ENCODE measurements around the gene CEP112. TPM values are rescaled to one million over a fixed set of nuclear protein-coding genes. Genes with fewer than 3 reads are reported as not detected.

The CEP112 gene
- polyA plus RNA-seq, 1 donor = 4.4 TPM

DNA sequence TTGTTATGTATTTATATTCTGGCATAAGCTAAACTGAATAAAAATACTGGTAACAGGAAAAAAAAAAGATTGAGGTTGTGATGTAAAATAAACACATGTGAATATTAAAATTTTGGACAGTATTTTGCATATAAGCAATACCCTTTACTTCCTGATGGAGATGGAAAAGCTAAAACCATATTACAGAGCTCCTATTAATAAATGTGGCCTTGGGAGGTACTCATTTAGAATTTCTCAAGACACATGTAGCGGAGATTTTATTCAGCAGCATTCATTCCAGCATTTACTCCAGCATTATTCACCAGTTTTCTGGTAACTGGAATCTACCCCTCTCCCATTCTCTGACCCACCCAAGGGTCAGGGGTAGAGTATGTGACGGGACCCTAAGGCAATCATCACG, 536.2 kb downstream of the CEP112 start:
- no CpG with 5 or more reads among the region's 3 CpGs for WGBS (ENCODE audit: insufficient coverage, low lambda C conversion rate)
- Histone ChIP-seq H3K27me3 (ENCODE audit: control insufficient read depth, insufficient read depth, low read length) (no peaks in the 10 kb centered on the region), H3K27ac (ENCODE audit: low read length) (no peak overlapping the region), H3K4me3 (ENCODE audit: low read length) (no peak overlapping the region), H3K9me3 (ENCODE audit: control insufficient read depth, low read depth, low read length) (no peaks in the 10 kb centered on the region), H3K4me1 (ENCODE audit: control insufficient read depth, insufficient read depth, low read length) (no peaks in the 10 kb centered on the region), H3K36me3 (ENCODE audit: control insufficient read depth, insufficient read depth, low read length) (no peaks in the 10 kb centered on the region)
- no peak for DNase-seq

DNA sequence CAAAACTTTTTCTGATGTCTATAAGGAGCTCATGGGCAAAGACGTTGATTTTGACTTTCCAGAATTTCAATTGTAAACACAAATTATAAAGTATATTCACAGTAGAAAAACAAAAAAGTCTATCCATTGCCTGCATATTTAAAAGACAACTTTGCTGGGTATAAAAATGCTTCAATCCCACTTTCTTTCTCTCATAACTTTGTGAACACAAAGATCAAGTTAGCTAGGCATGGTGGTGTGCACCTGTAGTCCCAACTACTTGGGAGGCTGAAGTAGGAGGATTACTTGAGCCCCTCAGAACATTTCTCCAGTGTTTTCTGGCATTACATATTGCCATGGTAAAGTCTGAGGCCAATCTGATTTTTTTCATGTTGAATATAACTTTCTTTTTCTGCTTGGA, 547.4 kb downstream of the CEP112 start:
- Histone ChIP-seq H3K4me3 (ENCODE audit: low read length) (no peak overlapping the region), H3K36me3 (ENCODE audit: control insufficient read depth, insufficient read depth, low read length) (no peaks in the 10 kb centered on the region), H3K9me3 (ENCODE audit: control insufficient read depth, low read depth, low read length) (no peaks in the 10 kb centered on the region), H3K27me3 (ENCODE audit: control insufficient read depth, insufficient read depth, low read length) (no peaks in the 10 kb centered on the region), H3K4me1 (ENCODE audit: control insufficient read depth, insufficient read depth, low read length) (no peaks in the 10 kb centered on the region), H3K27ac (ENCODE audit: low read length) (no peak overlapping the region)
- no CpG with 5 or more reads among the region's 1 CpG for WGBS (ENCODE audit: insufficient coverage, low lambda C conversion rate)
- no peak for DNase-seq

DNA sequence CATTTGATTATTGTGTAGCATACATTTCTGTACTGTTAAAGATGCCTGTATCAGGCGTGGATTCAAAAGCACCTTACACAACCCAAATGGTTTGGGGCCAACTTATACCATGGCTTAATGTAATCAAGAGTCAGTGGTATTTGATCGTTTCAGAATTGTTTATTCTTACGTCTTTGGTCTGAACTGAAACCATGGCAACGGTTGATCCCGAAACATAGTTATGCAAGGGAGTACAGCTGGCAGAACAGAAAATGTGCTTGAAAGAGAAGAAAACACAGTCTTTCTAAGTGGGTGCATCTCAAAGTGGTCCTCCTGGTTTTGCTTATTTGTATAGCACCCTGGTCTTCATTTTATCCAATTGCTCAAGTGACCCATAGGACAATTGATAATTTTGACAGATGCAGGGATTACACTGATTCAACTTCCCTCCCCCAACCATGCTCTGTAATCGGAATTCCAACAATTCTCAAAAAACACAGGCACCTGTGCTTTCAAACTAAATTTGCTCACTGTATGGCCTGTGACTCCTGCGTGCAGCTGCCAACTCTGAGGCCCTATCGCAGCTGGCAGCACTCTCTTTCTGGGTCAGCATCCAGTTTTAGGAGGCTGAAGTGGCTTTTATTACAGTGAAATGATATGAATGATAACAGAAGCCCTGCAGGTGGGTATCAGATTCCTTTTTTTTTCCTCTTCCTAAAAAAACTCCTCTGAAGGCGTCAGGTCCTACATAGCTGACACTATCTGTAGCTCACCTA, 553.5 kb downstream of the CEP112 start:
- no peak overlapping the region for H3K4me3 ChIP-seq (ENCODE audit: low read length)
- no peaks in the 10 kb centered on the region for H3K27me3 ChIP-seq (ENCODE audit: control insufficient read depth, insufficient read depth, low read length)
- H3K4me1 ChIP-seq (ENCODE audit: control insufficient read depth, insufficient read depth, low read length) = peaks cover 6% of the 10 kb centered on the region
- no peaks in the 10 kb centered on the region for H3K9me3 ChIP-seq (ENCODE audit: control insufficient read depth, low read depth, low read length)
- H3K27ac ChIP-seq (ENCODE audit: low read length) = no peak overlapping the region
- DNase-seq = no peak
- no peaks in the 10 kb centered on the region for H3K36me3 ChIP-seq (ENCODE audit: control insufficient read depth, insufficient read depth, low read length)
- 90% methylated on average over 2 of the region's 9 CpGs for WGBS (ENCODE audit: insufficient coverage, low lambda C conversion rate)

DNA sequence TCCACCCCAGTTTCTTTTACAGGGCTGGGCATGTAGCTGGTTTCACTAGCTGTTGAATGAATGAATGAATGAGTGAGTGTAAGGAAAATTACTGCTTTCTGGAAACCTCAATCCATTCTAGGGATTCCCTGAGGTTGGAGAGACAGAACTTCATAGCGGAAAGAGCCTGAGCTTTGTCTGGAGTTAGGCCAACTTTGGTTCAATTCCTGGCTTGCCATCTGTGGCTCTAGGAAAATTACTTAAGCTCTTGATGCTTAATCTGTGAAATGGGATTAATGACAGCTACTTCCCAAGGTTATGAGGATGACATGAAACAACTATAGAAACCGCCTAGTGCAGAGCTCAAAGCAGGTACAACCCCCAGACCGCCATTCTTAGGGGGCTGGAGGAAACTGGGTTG, 554.1 kb downstream of the CEP112 start:
- H3K4me3 ChIP-seq (ENCODE audit: low read length) = no peak overlapping the region
- no CpG with 5 or more reads among the region's 3 CpGs for WGBS (ENCODE audit: insufficient coverage, low lambda C conversion rate)
- no peak overlapping the region for H3K27ac ChIP-seq (ENCODE audit: low read length)
- DNase-seq = no peak
- no peaks in the 10 kb centered on the region for H3K36me3 ChIP-seq (ENCODE audit: control insufficient read depth, insufficient read depth, low read length)
- no peaks in the 10 kb centered on the region for H3K9me3 ChIP-seq (ENCODE audit: control insufficient read depth, low read depth, low read length)
- no peaks in the 10 kb centered on the region for H3K27me3 ChIP-seq (ENCODE audit: control insufficient read depth, insufficient read depth, low read length)
- H3K4me1 ChIP-seq (ENCODE audit: control insufficient read depth, insufficient read depth, low read length) = peaks cover 6% of the 10 kb centered on the region

DNA sequence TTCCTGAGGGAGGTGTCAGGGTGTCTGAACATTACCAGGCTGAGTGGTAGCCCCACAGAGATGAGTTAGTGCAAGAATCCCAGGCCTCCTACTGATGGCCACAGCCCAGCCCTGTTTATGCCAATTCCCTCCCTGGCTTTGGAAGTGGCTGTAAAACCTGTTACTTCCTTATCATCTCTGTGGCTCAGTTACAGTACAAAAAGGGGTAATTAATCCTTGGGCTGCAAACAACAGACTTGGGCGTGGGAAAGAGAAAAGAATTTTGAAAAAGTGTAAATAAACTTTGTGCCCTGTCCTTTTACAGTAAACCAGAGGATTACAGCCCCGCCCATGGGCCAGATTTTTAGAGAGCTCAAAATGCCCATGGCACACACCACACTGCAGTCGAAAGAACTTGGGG, 557.4 kb downstream of the CEP112 start:
- no peak overlapping the region for H3K4me3 ChIP-seq (ENCODE audit: low read length)
- H3K36me3 ChIP-seq (ENCODE audit: control insufficient read depth, insufficient read depth, low read length) = no peaks in the 10 kb centered on the region
- WGBS (ENCODE audit: insufficient coverage, low lambda C conversion rate) = 0% methylated on average over 1 of the region's 3 CpGs
- H3K27ac ChIP-seq (ENCODE audit: low read length) = no peak overlapping the region
- peaks cover 6% of the 10 kb centered on the region for H3K4me1 ChIP-seq (ENCODE audit: control insufficient read depth, insufficient read depth, low read length)
- H3K9me3 ChIP-seq (ENCODE audit: control insufficient read depth, low read depth, low read length) = no peaks in the 10 kb centered on the region
- H3K27me3 ChIP-seq (ENCODE audit: control insufficient read depth, insufficient read depth, low read length) = no peaks in the 10 kb centered on the region
- peak; percentile 4 to 42 for DNase-seq

DNA sequence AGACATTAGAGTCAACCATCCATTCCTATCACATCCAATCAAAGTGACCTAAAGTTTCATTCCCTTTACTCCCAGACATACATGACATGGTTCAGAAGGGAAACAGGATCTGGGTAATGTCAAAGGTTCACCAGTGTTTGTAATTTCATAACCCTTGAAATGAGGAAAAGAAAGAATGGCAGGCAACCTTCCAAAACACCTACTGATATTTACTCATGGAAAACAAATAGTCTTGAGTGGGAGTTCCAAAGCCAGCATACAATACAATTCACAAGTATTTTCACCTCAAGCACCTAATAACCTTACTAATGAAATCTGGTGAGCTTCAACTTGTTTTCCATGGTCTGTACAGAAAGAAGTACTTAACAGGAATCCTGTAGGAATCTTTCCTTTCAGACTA, 557.9 kb downstream of the CEP112 start:
- Histone ChIP-seq H3K36me3 (ENCODE audit: control insufficient read depth, insufficient read depth, low read length) (no peaks in the 10 kb centered on the region), H3K27me3 (ENCODE audit: control insufficient read depth, insufficient read depth, low read length) (no peaks in the 10 kb centered on the region), H3K9me3 (ENCODE audit: control insufficient read depth, low read depth, low read length) (no peaks in the 10 kb centered on the region), H3K27ac (ENCODE audit: low read length) (no peak overlapping the region), H3K4me3 (ENCODE audit: low read length) (no peak overlapping the region), H3K4me1 (ENCODE audit: control insufficient read depth, insufficient read depth, low read length) (peaks cover 6% of the 10 kb centered on the region)
- DNase-seq = no peak

DNA sequence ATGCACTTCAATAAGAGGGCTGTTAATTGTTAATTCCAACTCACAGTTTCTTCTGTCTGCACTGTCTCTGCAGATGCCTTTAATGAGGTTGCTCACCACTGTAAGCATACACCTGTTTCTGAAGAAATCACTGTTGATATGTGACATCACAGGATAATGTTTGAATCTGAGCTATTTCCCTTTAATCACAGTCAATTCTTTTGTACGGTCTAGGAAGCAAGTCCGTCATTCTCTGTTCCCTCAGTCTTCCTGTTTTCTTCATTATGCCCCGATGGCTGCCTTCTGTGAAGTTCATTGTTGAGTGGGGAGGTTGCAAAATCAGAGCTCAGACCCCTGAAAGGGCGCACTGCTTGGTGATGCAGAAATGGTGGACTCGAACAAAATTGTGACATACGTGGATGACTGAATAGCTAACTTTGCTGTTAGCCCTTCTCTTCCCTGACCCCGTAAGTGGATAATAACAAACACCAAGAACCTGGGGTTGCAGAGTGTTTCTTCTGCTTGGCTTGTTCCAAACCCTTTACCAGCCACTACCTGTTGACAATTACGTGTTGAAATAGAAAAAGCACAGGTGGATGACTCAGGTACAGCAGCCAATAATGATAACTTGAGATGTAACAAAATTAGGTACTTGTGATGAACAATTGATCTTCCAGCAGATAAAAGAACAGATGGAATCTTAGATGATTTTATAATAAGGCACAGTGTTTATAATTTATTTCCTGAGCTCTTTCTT, 558.6 kb downstream of the CEP112 start:
- DNase-seq = no peak
- no peaks in the 10 kb centered on the region for H3K27me3 ChIP-seq (ENCODE audit: control insufficient read depth, insufficient read depth, low read length)
- peaks cover 6% of the 10 kb centered on the region for H3K4me1 ChIP-seq (ENCODE audit: control insufficient read depth, insufficient read depth, low read length)
- no peak overlapping the region for H3K27ac ChIP-seq (ENCODE audit: low read length)
- H3K9me3 ChIP-seq (ENCODE audit: control insufficient read depth, low read depth, low read length) = no peaks in the 10 kb centered on the region
- 90% methylated on average over 2 of the region's 8 CpGs for WGBS (ENCODE audit: insufficient coverage, low lambda C conversion rate)
- no peaks in the 10 kb centered on the region for H3K36me3 ChIP-seq (ENCODE audit: control insufficient read depth, insufficient read depth, low read length)
- no peak overlapping the region for H3K4me3 ChIP-seq (ENCODE audit: low read length)

DNA sequence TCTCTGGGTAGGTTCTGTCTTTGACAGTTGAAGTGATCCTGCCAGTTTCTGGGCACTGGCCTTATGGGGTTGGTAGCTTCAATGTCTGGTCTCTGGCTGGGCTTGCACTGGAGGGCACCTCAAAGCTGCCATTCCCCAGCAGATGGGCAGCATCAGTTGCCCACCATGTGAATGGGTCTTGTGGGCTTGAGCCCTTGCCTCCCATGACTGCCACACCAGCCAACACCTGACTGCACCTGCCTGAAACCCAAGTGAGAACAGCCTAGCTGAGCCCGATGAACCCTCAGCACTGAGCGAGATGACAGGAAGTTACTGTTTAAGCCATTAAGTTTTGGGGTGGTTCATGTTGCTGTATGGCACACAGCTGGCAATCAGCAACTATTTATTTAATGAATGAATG, 561.4 kb downstream of the CEP112 start:
- no peak overlapping the region for H3K27ac ChIP-seq (ENCODE audit: low read length)
- DNase-seq = no peak

DNA sequence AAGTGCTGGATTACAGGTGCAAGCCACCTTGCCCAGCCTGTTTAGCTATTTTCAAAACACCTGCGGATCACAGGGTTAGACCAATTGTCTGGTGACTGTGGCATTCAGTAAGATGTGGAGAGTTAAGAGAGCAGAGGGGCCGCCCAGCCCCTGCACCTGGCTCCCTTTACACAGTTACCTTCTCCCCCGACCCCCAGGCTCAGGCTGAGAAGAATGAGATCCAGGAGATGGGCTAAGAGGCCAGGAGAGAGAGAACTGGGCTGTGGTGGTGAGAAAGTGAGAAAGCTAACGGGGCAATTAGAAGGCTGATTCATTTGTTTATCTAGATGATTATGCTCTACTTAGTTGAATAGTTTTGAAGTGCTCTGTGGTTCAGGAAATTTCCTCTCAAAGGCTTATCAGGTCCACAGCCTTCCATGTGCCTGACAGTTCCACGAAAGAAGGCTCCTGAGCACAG, 562.7 kb downstream of the CEP112 start:
- Histone ChIP-seq H3K4me1 (ENCODE audit: control insufficient read depth, insufficient read depth, low read length) (peaks cover 5% of the 10 kb centered on the region), H3K9me3 (ENCODE audit: control insufficient read depth, low read depth, low read length) (no peaks in the 10 kb centered on the region), H3K27me3 (ENCODE audit: control insufficient read depth, insufficient read depth, low read length) (no peaks in the 10 kb centered on the region), H3K27ac (ENCODE audit: low read length) (no peak overlapping the region), H3K4me3 (ENCODE audit: low read length) (no peak overlapping the region), H3K36me3 (ENCODE audit: control insufficient read depth, insufficient read depth, low read length) (no peaks in the 10 kb centered on the region)
- no CpG with 5 or more reads among the region's 5 CpGs for WGBS (ENCODE audit: insufficient coverage, low lambda C conversion rate)
- DNase-seq = no peak

More for the DNA sequence above, 561.4 kb downstream of the CEP112 start:
- H3K9me3 ChIP-seq (ENCODE audit: control insufficient read depth, low read depth, low read length) = no peaks in the 10 kb centered on the region
- H3K4me3 ChIP-seq (ENCODE audit: low read length) = no peak overlapping the region
- no CpG with 5 or more reads among the region's 2 CpGs for WGBS (ENCODE audit: insufficient coverage, low lambda C conversion rate)
- peaks cover 11% of the 10 kb centered on the region for H3K4me1 ChIP-seq (ENCODE audit: control insufficient read depth, insufficient read depth, low read length)
- H3K36me3 ChIP-seq (ENCODE audit: control insufficient read depth, insufficient read depth, low read length) = no peaks in the 10 kb centered on the region
- H3K27me3 ChIP-seq (ENCODE audit: control insufficient read depth, insufficient read depth, low read length) = no peaks in the 10 kb centered on the region

DNA sequence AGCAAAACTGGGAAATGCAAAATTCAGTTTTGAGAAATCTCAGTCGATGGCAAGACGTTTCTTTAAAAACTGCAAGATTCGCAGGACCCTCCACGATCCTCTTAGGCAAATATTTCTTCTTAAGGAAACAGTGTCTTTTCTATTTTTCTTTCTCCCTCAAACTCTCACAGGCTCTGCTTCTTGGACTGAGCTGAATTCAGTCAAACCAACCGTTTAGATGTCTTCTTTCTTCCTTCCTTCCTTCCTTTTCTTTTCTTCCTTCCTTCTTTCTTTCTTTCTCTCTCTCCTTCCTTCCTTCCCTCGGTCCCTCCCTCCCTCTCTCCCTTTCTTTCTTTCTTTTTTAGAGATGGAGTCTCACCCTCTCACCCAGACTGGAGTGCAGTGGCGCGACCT, 563.3 kb downstream of the CEP112 start:
- peaks cover 5% of the 10 kb centered on the region for H3K4me1 ChIP-seq (ENCODE audit: control insufficient read depth, insufficient read depth, low read length)
- no peak overlapping the region for H3K4me3 ChIP-seq (ENCODE audit: low read length)
- no peaks in the 10 kb centered on the region for H3K27me3 ChIP-seq (ENCODE audit: control insufficient read depth, insufficient read depth, low read length)
- H3K9me3 ChIP-seq (ENCODE audit: control insufficient read depth, low read depth, low read length) = no peaks in the 10 kb centered on the region
- 53% methylated on average over 3 of the region's 8 CpGs for WGBS (ENCODE audit: insufficient coverage, low lambda C conversion rate)
- no peak overlapping the region for H3K27ac ChIP-seq (ENCODE audit: low read length)
- H3K36me3 ChIP-seq (ENCODE audit: control insufficient read depth, insufficient read depth, low read length) = no peaks in the 10 kb centered on the region
- no peak for DNase-seq
